Lower leg skin (tissue), 4 donors: Measurements from ENCODE around the gene TLE1. TPM values are rescaled to one million over a fixed set of nuclear protein-coding genes. Genes with fewer than 3 reads are reported as not detected.
"Not testable (repeated sequence)": the region's sequence is repeated elsewhere in the genome, so short reads cannot be mapped to it uniquely, and the experiment has no call there.

Experiments
- DNase-seq, 2 donors: peaks; one replicate each; pipeline ENCODE4 v3.0.0-alpha.2; 2019; ENCODE audit warnings: low spot score in 2 of 2
- H3K4me3 ChIP-seq: fragments of 200-600 bp; sonication (generic); 2 replicates; pipeline ENCODE4 v1.5.1; 2017; ENCODE audit warnings: mild to moderate bottlenecking, low read depth; ENCODE audit not compliant: poor library complexity, severe bottlenecking
- CTCF ChIP-seq, 3 donors: fragments of 450-650 bp; IDR thresholded peaks; one replicate each; pipeline ENCODE4 v1.5.1; 2016; ENCODE audit warnings: antibody characterized with exemption in 3 of 3, mild to moderate bottlenecking in 3 of 3, moderate library complexity in 2 of 3
- POLR2A ChIP-seq, 2 donors: fragments of 450-650 bp; IDR thresholded peaks; one replicate each; pipeline ENCODE4 v1.6.1; 2016 to 2017; ENCODE audit warnings: antibody characterized with exemption in 2 of 2, mild to moderate bottlenecking in 1 of 2, moderate library complexity in 1 of 2
- WGBS, 2 donors: methylation state at CpG; one replicate each; pipeline ENCODE4 v1.1.5; 2018; 5-methylcytosine and 5-hydroxymethylcytosine counted together
- intact Hi-C: fragments of 100-400 bp; cut with DNase I; formaldehyde crosslinking; loops from one replicate; pipeline ENCODE4 v1.15.0; 2023; ENCODE audit warnings: low total_unique reads
- total RNA-seq, 4 donors: library from RNA; depleted of rRNA; stranded (reverse); fragments of >200 nt; gene quantifications; one replicate each; pipeline ENCODE4 v1.1.0, GENCODE V29; 2016

TLE1 gene
- total RNA-seq, 4 donors from 2014 or later = 42.0 to 63.3 (median 43.7) TPM

GRCh38 chr9:81611664-81612063, 77.7 kb downstream of the TLE1 start:
- WGBS, 2 donors = 96 to 97% methylated on average over 11 to 23 of the region's 23 CpGs
- DNase-seq = peak in 1 of 2 donors; percentile 83
- no peak for TF ChIP-seq POLR2A (IDR thresholded peaks at IDR 0.05)
- TF ChIP-seq CTCF (IDR thresholded peaks at IDR 0.05) = no peak
- intact Hi-C loops = no loop called here
- H3K4me3 ChIP-seq = no peak overlapping the region

- 92 to 95% methylated on average over 4 of the region's 4 CpGs for WGBS, 2 donors
- H3K4me3 ChIP-seq = no peak overlapping the region
- TF ChIP-seq CTCF (IDR thresholded peaks at IDR 0.05) (no peak), POLR2A (IDR thresholded peaks at IDR 0.05) (no peak)
- intact Hi-C loops = no loop called here
- DNase-seq = peak in 1 of 2 donors; percentile 17
Measured at GRCh38 chr9:81610740-81611107, 78.6 kb downstream of the TLE1 start.

- no peak for TF ChIP-seq POLR2A (IDR thresholded peaks at IDR 0.05)
- TF ChIP-seq CTCF (IDR thresholded peaks at IDR 0.05) = no peak
- peak in 1 of 2 donors; percentile 76 for DNase-seq
- intact Hi-C loops = no loop called here
- H3K4me3 ChIP-seq = no peak overlapping the region
- 61 to 65% methylated on average over 8 of the region's 8 CpGs for WGBS, 2 donors
Measured at GRCh38 chr9:81609782-81610739, 79.3 kb downstream of the TLE1 start.

- no peak overlapping the region for H3K4me3 ChIP-seq
- peak in 1 of 2 donors; percentile 21 for DNase-seq
- TF ChIP-seq CTCF (IDR thresholded peaks at IDR 0.05) (no peak), POLR2A (IDR thresholded peaks at IDR 0.05) (no peak)
- intact Hi-C loops = no loop called here
- 80 to 83% methylated on average over 4 of the region's 4 CpGs for WGBS, 2 donors
Measured at GRCh38 chr9:81608289-81608657, 81.1 kb downstream of the TLE1 start.

GRCh38 chr9:81607593-81608288, 81.6 kb downstream of the TLE1 start:
- WGBS, 2 donors = 62 to 81% methylated on average over 5 of the region's 5 CpGs
- no peak for TF ChIP-seq POLR2A (IDR thresholded peaks at IDR 0.05)
- no peak for TF ChIP-seq CTCF (IDR thresholded peaks at IDR 0.05)
- peak in 1 of 2 donors; percentile 59 for DNase-seq
- intact Hi-C loops = no loop called here
- no peak overlapping the region for H3K4me3 ChIP-seq

GRCh38 chr9:81606261-81606660, 83.1 kb downstream of the TLE1 start:
- H3K4me3 ChIP-seq, intact Hi-C loops: not testable (repeated sequence)
- peak in 1 of 2 donors; percentile 3 for DNase-seq
